CD14-positive monocyte (primary cell): ENCODE data around the gene WDR48. TPM values are rescaled to one million over a fixed set of nuclear protein-coding genes. Genes with fewer than 3 reads are reported as not detected.

Experiments used
- DNase-seq, 3 donors: peaks; one replicate each; pipeline ENCODE4 v3.0.0-alpha.2; 2011 to 2022
- H2AFZ ChIP-seq: 2 replicates; pipeline ENCODE4 v1.6.0; 2012; ENCODE audit warnings: mild to moderate bottlenecking, low read depth, low read length, inconsistent platforms; ENCODE audit not compliant: insufficient read depth, poor library complexity, severe bottlenecking
- H3K27ac ChIP-seq, 2 donors: 1 replicate in 1 of 2; 2 replicates in 1 of 2; pipeline ENCODE4 v1.5.1; 2012 to 2013; ENCODE audit warnings: low read length in 2 of 2, control low read depth in 1 of 2, inconsistent platforms in 1 of 2, low read depth in 1 of 2, mild to moderate bottlenecking in 1 of 2
- H3K27me3 ChIP-seq, 2 donors: one replicate each; pipeline versions ENCODE4 v1.6.0 to v1.6.1; 2011 to 2013; ENCODE audit warnings: low read length in 2 of 2; ENCODE audit not compliant: control insufficient read depth in 2 of 2, insufficient read depth in 2 of 2
- H3K36me3 ChIP-seq, 2 donors: replicated peaks in 1 of 2; 1 replicate in 1 of 2; 2 replicates in 1 of 2; pipeline versions ENCODE4 v1.5.1 to v1.6.1; 2012 to 2013; ENCODE audit warnings: low read length in 2 of 2, control low read depth in 1 of 2, inconsistent platforms in 1 of 2, mild to moderate bottlenecking in 1 of 2; ENCODE audit not compliant: insufficient read depth in 2 of 2, control insufficient read depth in 1 of 2
- H3K4me1 ChIP-seq, 2 donors: 1 replicate in 1 of 2; 2 replicates in 1 of 2; pipeline versions ENCODE4 v1.5.1 to v1.6.1; 2012 to 2013; ENCODE audit warnings: low read length in 2 of 2, control low read depth in 1 of 2, inconsistent platforms in 1 of 2, mild to moderate bottlenecking in 1 of 2, moderate library complexity in 1 of 2; ENCODE audit not compliant: insufficient read depth in 2 of 2, control insufficient read depth in 1 of 2
- H3K4me2 ChIP-seq: replicated peaks from 2 replicates; pipeline ENCODE3; 2012; ENCODE audit warnings: low read length, moderate library complexity, mild to moderate bottlenecking; ENCODE audit not compliant: poor library complexity, severe bottlenecking; ENCODE audit errors: extremely low read depth
- H3K4me3 ChIP-seq, 3 experiments: fragments of 200-600 bp in 1 of 3; sonication (generic) in 1 of 3; replicated peaks in 1 of 3; 1 replicate in 2 of 3; 2 replicates in 1 of 3; pipeline ENCODE4 v1.5.1; 2011 to 2013; ENCODE audit warnings: low read length in 3 of 3, mild to moderate bottlenecking in 3 of 3, control low read depth in 2 of 3, low read depth in 2 of 3, inconsistent platforms in 1 of 3, moderate library complexity in 1 of 3
- H3K79me2 ChIP-seq: 2 replicates; pipeline ENCODE4 v1.6.0; 2012; ENCODE audit warnings: mild to moderate bottlenecking, control low read depth, inconsistent platforms, low read length, moderate library complexity; ENCODE audit not compliant: insufficient read depth
- H3K9ac ChIP-seq: 2 replicates; pipeline ENCODE4 v1.6.0; 2017; ENCODE audit warnings: low read length, mild to moderate bottlenecking; ENCODE audit not compliant: insufficient read depth, poor library complexity, severe bottlenecking
- H3K9me3 ChIP-seq, 2 donors: replicated peaks in 1 of 2; 1 replicate in 1 of 2; 2 replicates in 1 of 2; pipeline versions ENCODE4 v1.5.1 to v1.6.1; 2012 to 2013; ENCODE audit warnings: low read length in 2 of 2, control low read depth in 1 of 2; ENCODE audit not compliant: control insufficient read depth in 1 of 2, insufficient read depth in 1 of 2
- H4K20me1 ChIP-seq: 2 replicates; pipeline ENCODE4 v1.6.0; 2012; ENCODE audit warnings: mild to moderate bottlenecking, low read length, control low read depth, moderate library complexity; ENCODE audit not compliant: insufficient read depth
- H3K27ac Mint-ChIP-seq, 7 donors: one replicate each; pipeline ENCODE4 v1.8.0; 2020; ENCODE audit warnings: mild to moderate bottlenecking in 7 of 7, mixed read lengths in 7 of 7, moderate library complexity in 6 of 7, inconsistent platforms in 2 of 7
- H3K27me3 Mint-ChIP-seq, 3 donors: one replicate each; pipeline ENCODE4 v1.8.0; 2021 to 2022; ENCODE audit warnings: low read depth in 3 of 3, mild to moderate bottlenecking in 3 of 3, mixed read lengths in 3 of 3, moderate library complexity in 3 of 3, inconsistent platforms in 1 of 3
- H3K36me3 Mint-ChIP-seq, 2 donors: one replicate each; pipeline ENCODE4 v1.8.0; 2020; ENCODE audit warnings: mixed read lengths in 2 of 2, inconsistent platforms in 1 of 2, mild to moderate bottlenecking in 1 of 2
- H3K4me1 Mint-ChIP-seq: one replicate; pipeline ENCODE4 v1.8.0; 2020; ENCODE audit warnings: mild to moderate bottlenecking, mixed read lengths
- H3K4me3 Mint-ChIP-seq, 2 donors: one replicate each; pipeline ENCODE4 v1.8.0; 2020; ENCODE audit warnings: mild to moderate bottlenecking in 2 of 2, mixed read lengths in 2 of 2, moderate library complexity in 1 of 2
- H3K9me3 Mint-ChIP-seq, 7 donors: one replicate each; pipeline ENCODE4 v1.8.0; 2020 to 2022; ENCODE audit warnings: mixed read lengths in 7 of 7, mild to moderate bottlenecking in 6 of 7, moderate library complexity in 6 of 7, inconsistent platforms in 2 of 7
- WGBS: methylation state at CpG from one replicate; pipeline ENCODE4 v1.1.5; 2013; ENCODE audit warnings: missing lambda C conversion rate; ENCODE audit not compliant: insufficient coverage; 5-methylcytosine and 5-hydroxymethylcytosine counted together
- intact Hi-C, 2 donors: fragments of 100-400 bp; cut with micrococcal nuclease; formaldehyde crosslinking; loops; one replicate each; pipeline versions ENCODE4 v1.15.0 to v1.15.1; 2023
- polyA plus RNA-seq, 3 donors: library from polyadenylated mRNA; depleted of rRNA in 1 of 3; unstranded in 2 of 3; stranded (reverse) in 1 of 3; fragments of 300-500 nt in 2 of 3; fragments of >200 nt in 1 of 3; fragmentation: Illumina TruSeq in 2 of 3; gene quantifications; 1 replicate in 2 of 3; 2 replicates in 1 of 3; pipeline ENCODE4 v1.2.3, GENCODE V29; 2012 to 2021
- TF ChIP-seq, protein P1 (sequence below): fragments of 200-600 bp; IDR thresholded peaks from one replicate; pipeline ENCODE4 v1.8.0; 2022; ENCODE audit warnings: antibody characterized with exemption, mild to moderate bottlenecking

WDR48 gene
- polyA plus RNA-seq, 3 donors: 15.0 to 22.7 (median 17.1) TPM

GRCh38 chr3:39112113-39112512, 60.3 kb downstream of the WDR48 start:
- H3K4me1 Mint-ChIP-seq: peaks cover 20% of the 10 kb centered on the region
- no peak for DNase-seq
- Histone ChIP-seq H3K4me1 (peaks cover 15 to 18% of the 10 kb centered on the region in 2 donors), H3K79me2 (peaks cover 6% of the 10 kb centered on the region), H3K9me3 (no peaks in the 10 kb centered on the region), H3K36me3 (peaks cover 0 to 4% of the 10 kb centered on the region in 2 donors), H3K4me3 (no peak overlapping the region), H3K4me2 (no peak overlapping the region), H3K9ac (no peak overlapping the region), H4K20me1 (no peaks in the 10 kb centered on the region), H2AFZ (no peak overlapping the region), H3K27me3 (no peaks in the 10 kb centered on the region), H3K27ac (no peak overlapping the region)
- TF ChIP-seq, protein P1, sequence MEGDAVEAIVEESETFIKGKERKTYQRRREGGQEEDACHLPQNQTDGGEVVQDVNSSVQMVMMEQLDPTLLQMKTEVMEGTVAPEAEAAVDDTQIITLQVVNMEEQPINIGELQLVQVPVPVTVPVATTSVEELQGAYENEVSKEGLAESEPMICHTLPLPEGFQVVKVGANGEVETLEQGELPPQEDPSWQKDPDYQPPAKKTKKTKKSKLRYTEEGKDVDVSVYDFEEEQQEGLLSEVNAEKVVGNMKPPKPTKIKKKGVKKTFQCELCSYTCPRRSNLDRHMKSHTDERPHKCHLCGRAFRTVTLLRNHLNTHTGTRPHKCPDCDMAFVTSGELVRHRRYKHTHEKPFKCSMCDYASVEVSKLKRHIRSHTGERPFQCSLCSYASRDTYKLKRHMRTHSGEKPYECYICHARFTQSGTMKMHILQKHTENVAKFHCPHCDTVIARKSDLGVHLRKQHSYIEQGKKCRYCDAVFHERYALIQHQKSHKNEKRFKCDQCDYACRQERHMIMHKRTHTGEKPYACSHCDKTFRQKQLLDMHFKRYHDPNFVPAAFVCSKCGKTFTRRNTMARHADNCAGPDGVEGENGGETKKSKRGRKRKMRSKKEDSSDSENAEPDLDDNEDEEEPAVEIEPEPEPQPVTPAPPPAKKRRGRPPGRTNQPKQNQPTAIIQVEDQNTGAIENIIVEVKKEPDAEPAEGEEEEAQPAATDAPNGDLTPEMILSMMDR: no peak
- 100% methylated on average over 3 of the region's 3 CpGs for WGBS
- H3K36me3 Mint-ChIP-seq: peaks cover 3 to 18% of the 10 kb centered on the region in 2 donors
- H3K4me3 Mint-ChIP-seq: no peak overlapping the region
- no peaks in the 10 kb centered on the region for H3K9me3 Mint-ChIP-seq
- intact Hi-C loops: no loop called here
- H3K27ac Mint-ChIP-seq: peak overlapping the region in 2 of 7 donors; percentile 66 to 70
- peaks cover 6 to 14% (median 7%) of the 10 kb centered on the region in 3 donors for H3K27me3 Mint-ChIP-seq

- 88% methylated on average over 2 of the region's 2 CpGs for WGBS
- H3K79me2 ChIP-seq: peaks cover 2% of the 10 kb centered on the region
- intact Hi-C loops: no loop called here
- H3K27me3 Mint-ChIP-seq: peaks cover 6 to 14% (median 7%) of the 10 kb centered on the region in 3 donors
- no peak overlapping the region for H3K4me2 ChIP-seq
- H3K36me3 ChIP-seq: peaks cover 0 to 4% of the 10 kb centered on the region in 2 donors
- H3K4me1 ChIP-seq: peaks cover 15 to 17% of the 10 kb centered on the region in 2 donors
- H3K27ac ChIP-seq: no peak overlapping the region
- no peak overlapping the region for H3K27ac Mint-ChIP-seq
- peaks cover 20% of the 10 kb centered on the region for H3K4me1 Mint-ChIP-seq
- H3K4me3 ChIP-seq: no peak overlapping the region
- no peaks in the 10 kb centered on the region for H4K20me1 ChIP-seq
- peaks cover 3 to 18% of the 10 kb centered on the region in 2 donors for H3K36me3 Mint-ChIP-seq
- no peaks in the 10 kb centered on the region for H3K27me3 ChIP-seq
- DNase-seq: no peak
- no peaks in the 10 kb centered on the region for H3K9me3 Mint-ChIP-seq
- no peaks in the 10 kb centered on the region for H3K9me3 ChIP-seq
- H2AFZ ChIP-seq: no peak overlapping the region
- H3K4me3 Mint-ChIP-seq: no peak overlapping the region
- TF ChIP-seq, protein P1: no peak
- no peak overlapping the region for H3K9ac ChIP-seq
These were observed 60.7 kb downstream of the WDR48 start for GRCh38 chr3:39112535-39112934.
